K562 (cell line): ENCODE data around the gene RPS6KA4. TPM values are rescaled to one million over a fixed set of nuclear protein-coding genes. Genes with fewer than 3 reads are reported as not detected.

ENCODE experiments used
- ATAC-seq: fragments of 200-7000 bp; cut with Tn5 transposase; 3 replicates; pipeline ENCODE4 v1.9.1; 2020; ENCODE audit warnings: moderate library complexity
- BruUV-seq: library from RNA; stranded (reverse); fragments of 400-500 nt; replicated peaks from 2 replicates; lab custom pipeline; 2021; lab: Mats Ljungman, UMichigan
- CTCF ChIA-PET: fragments of 300-600 bp; formaldehyde crosslinking; extraction: SDS; loops from one replicate; lab custom pipeline; 2021; ENCODE audit warnings: low intra/inter-chr PET ratio; lab: Yijun Ruan, JAX
- POLR2A ChIA-PET: fragments of 300-600, 350-650 bp; sonication (Branson Sonifier 250); formaldehyde crosslinking; extraction: SDS; loops from one replicate; lab custom pipeline; 2021; ENCODE audit warnings: antibody characterized with exemption, inconsistent platforms; lab: Yijun Ruan, JAX
- DNase-seq, 4 experiments: peaks; one replicate each; pipeline versions ENCODE4 v3.0.0 to v3.0.0-alpha.2; 2011 to 2018; ENCODE audit warnings: low spot score in 3 of 4, mixed read lengths in 3 of 4; ENCODE audit errors: extremely low read depth in 1 of 4
- FAIRE-seq: peaks from 2 replicates; lab custom pipeline; 2011; peaks lifted over from hg19 to GRCh38; lab: Jason Lieb, UNC
- H2AFZ ChIP-seq: 2 replicates; pipeline ENCODE4 v1.6.0; 2011; ENCODE audit warnings: low read depth, low read length, control low read depth, inconsistent platforms
- H3K27ac ChIP-seq: fragments of 200-600 bp; 3 replicates; pipeline ENCODE4 v1.8.0; 2011; ENCODE audit warnings: low read depth, mild to moderate bottlenecking, control low read depth, inconsistent platforms, low read length, moderate library complexity, mixed read lengths; ENCODE audit errors: extremely low read depth
- H3K27me3 ChIP-seq, 2 experiments: fragments of 300-600 bp in 1 of 2; 2 replicates in 1 of 2; 3 replicates in 1 of 2; pipeline versions ENCODE4 v1.6.0 to v1.8.0; 2011; ENCODE audit warnings: inconsistent platforms in 2 of 2, low read length in 2 of 2, mild to moderate bottlenecking in 1 of 2, mixed read lengths in 1 of 2, moderate library complexity in 1 of 2; ENCODE audit not compliant: control insufficient read depth in 2 of 2, insufficient read depth in 2 of 2
- H3K36me3 ChIP-seq: fragments of 300-600 bp; 3 replicates; pipeline ENCODE4 v1.8.0; 2011; ENCODE audit warnings: mild to moderate bottlenecking, low read length, inconsistent platforms; ENCODE audit not compliant: control insufficient read depth, insufficient read depth
- H3K4me1 ChIP-seq, 2 experiments: fragments of 200-600 bp in 1 of 2; replicated peaks in 1 of 2; 2 replicates in 1 of 2; 3 replicates in 1 of 2; pipeline versions ENCODE4 v1.5.1 to v1.8.0; 2011; ENCODE audit warnings: inconsistent platforms in 2 of 2, low read length in 2 of 2, mild to moderate bottlenecking in 1 of 2, mixed read lengths in 1 of 2, moderate library complexity in 1 of 2; ENCODE audit not compliant: control insufficient read depth in 2 of 2, insufficient read depth in 2 of 2
- H3K4me2 ChIP-seq: 2 replicates; pipeline ENCODE4 v1.6.1; 2011; ENCODE audit warnings: low read length, control low read depth, inconsistent platforms, mixed read lengths; ENCODE audit not compliant: insufficient read depth
- H3K4me3 ChIP-seq: fragments of 200-600 bp; sonication (generic), shearing (Covaris generic); 2 replicates; pipeline ENCODE4 v1.5.1; 2016; ENCODE audit warnings: control low read depth, inconsistent platforms
- H3K79me2 ChIP-seq: fragments of 200-600 bp; 3 replicates; pipeline ENCODE4 v1.8.0; 2011; ENCODE audit warnings: low read length, inconsistent platforms; ENCODE audit not compliant: control insufficient read depth, insufficient read depth
- H3K9ac ChIP-seq, 2 experiments: 2 replicates each; pipeline versions ENCODE4 v1.6.0 to v1.6.1; 2011; ENCODE audit warnings: low read depth in 2 of 2, low read length in 2 of 2, control low read depth in 1 of 2, inconsistent platforms in 1 of 2, mild to moderate bottlenecking in 1 of 2, mixed read lengths in 1 of 2; ENCODE audit not compliant: insufficient read depth in 1 of 2
- H3K9me1 ChIP-seq: one replicate; pipeline ENCODE4 v1.6.0; 2011; ENCODE audit warnings: inconsistent platforms, mild to moderate bottlenecking, low read length, moderate library complexity; ENCODE audit not compliant: control insufficient read depth, insufficient read depth
- H3K9me3 ChIP-seq: replicated peaks from 2 replicates; pipeline ENCODE4 v1.5.1; 2011; ENCODE audit warnings: low read depth, low read length, inconsistent platforms; ENCODE audit not compliant: control insufficient read depth, insufficient read depth
- H4K20me1 ChIP-seq: replicated peaks from 2 replicates; pipeline ENCODE4 v1.6.1; 2011; ENCODE audit warnings: low read length, inconsistent platforms, mixed read lengths; ENCODE audit not compliant: control insufficient read depth, insufficient read depth
- ELF4 ChIP-seq: fragments of 450-650 bp; formaldehyde crosslinking; IDR thresholded peaks from 2 replicates; pipeline ENCODE4 v1.4.0; 2022; ENCODE audit warnings: missing genetic modification characterization
- HDAC1 ChIP-seq, 2 experiments: fragments of 450-650 bp; IDR thresholded peaks; 2 replicates each; pipeline ENCODE4 v1.6.1; 2016 to 2017; ENCODE audit warnings: inconsistent platforms in 1 of 2, mild to moderate bottlenecking in 1 of 2, moderate library complexity in 1 of 2
- IRF1 ChIP-seq: sonication (generic); formaldehyde crosslinking; IDR thresholded peaks from 2 replicates; pipeline ENCODE4 v1.8.0; 2022; ENCODE audit warnings: missing genetic modification reagents, mild to moderate bottlenecking, borderline replicate concordance
- TSC22D4 ChIP-seq: fragments of 450-650 bp; IDR thresholded peaks from 2 replicates; pipeline ENCODE4 v1.6.1; 2016; ENCODE audit warnings: missing genetic modification characterization, missing biosample characterization, control low read depth
- WGBS: fragments of 100-300 bp; shearing (Covaris generic); methylation state at CpG from one replicate; pipeline ENCODE4 v1.1.6; 2016; ENCODE audit warnings: low coverage, mixed read lengths; ENCODE audit not compliant: insufficient coverage; ENCODE audit errors: missing lambda C conversion rate; 5-methylcytosine and 5-hydroxymethylcytosine counted together
- in situ Hi-C: fragments of 300-500 bp; cut with MboI; formaldehyde crosslinking; loops from 4 replicates; pipeline ENCODE4 v1.15.0; 2018; ENCODE audit warnings: inconsistent platforms, mixed read lengths
- intact Hi-C: fragments of 100-400 bp; cut with micrococcal nuclease; formaldehyde crosslinking; loops from 2 replicates; pipeline ENCODE4 v1.14.2; 2022
- polyA plus RNA-seq, 8 experiments: library from polyadenylated mRNA; depleted of rRNA in 4 of 8; stranded (reverse) in 5 of 8; unstranded in 3 of 8; fragments of >200 nt; fragmentation: Nextera tagmentation in 2 of 8; fragmentation: Illumina TruSeq in 1 of 8; extraction: Ambion mirVana in 2 of 8; extraction: Trizol in 1 of 8; gene quantifications; 2 replicates each; pipeline versions ENCODE4 v1.2.1 to v1.2.3, GENCODE V29; 2011 to 2014; ENCODE audit warnings: inconsistent platforms in 1 of 8, missing spikeins in 1 of 8
- total RNA-seq, 7 experiments: library from RNA; depleted of rRNA in 6 of 7; stranded (reverse); fragments of >200 nt in 6 of 7; fragmentation: Illumina TruSeq in 2 of 7; extraction: Trizol in 2 of 7; gene quantifications; 2 replicates each; pipeline versions ENCODE4 v1.2.1 to v1.2.3, GENCODE V29; 2011 to 2021; ENCODE audit warnings: low replicate concordance in 1 of 7
- TF ChIP-seq, protein P1 (sequence below): fragments of 450-650 bp; formaldehyde crosslinking; IDR thresholded peaks from 2 replicates; pipeline ENCODE4 v1.4.0; 2022; ENCODE audit warnings: missing genetic modification characterization

RPS6KA4 gene
- total and polyA plus RNA-seq, 9 of the 15 experiments (the other 6 are each of a cell fraction or from before 2014, with no cell fraction given) = 0.15 to 23.8 (median 9.8) TPM

GRCh38 chr11:64407630-64408029, 48.7 kb downstream of the RPS6KA4 start:
- FAIRE-seq = no peak
- BruUV-seq = no TSS peak
- Histone ChIP-seq H3K9ac (no peak overlapping the region), H3K4me3 (no peak overlapping the region), H3K79me2 (no peaks in the 10 kb centered on the region), H4K20me1 (no peaks in the 10 kb centered on the region), H3K9me3 (no peaks in the 10 kb centered on the region), H3K4me1 (no peaks in the 10 kb centered on the region; a peak in 1 of 5 replicates), H3K36me3 (no peaks in the 10 kb centered on the region), H3K9me1 (no peaks in the 10 kb centered on the region), H2AFZ (no peak overlapping the region), H3K4me2 (no peak overlapping the region), H3K27ac (no peak overlapping the region), H3K27me3 (peaks cover 20 to 34% of the 10 kb centered on the region in 2 experiments)
- ATAC-seq = no peak
- intact Hi-C loops (loop anchor here (5.0 kb wide), 1 partner anchor 50 kb away; the partner anchor contains the start of gene RPS6KA4), in situ Hi-C loops (no loop called here)
- POLR2A ChIA-PET = interaction anchor here (1.3 to 1.4 kb wide), 2 partner anchors 11 to 12 kb away, joined by 3 to 4 read pairs; no protein-coding TSS in a partner anchor
- CTCF ChIA-PET = no interaction called here
- DNase-seq = no peak
- peak in 1 of 2 experiments; percentile 18; a peak in 1 of 4 replicates for TF ChIP-seq HDAC1 (IDR thresholded peaks at IDR 0.05)
- TF ChIP-seq, protein P1, sequence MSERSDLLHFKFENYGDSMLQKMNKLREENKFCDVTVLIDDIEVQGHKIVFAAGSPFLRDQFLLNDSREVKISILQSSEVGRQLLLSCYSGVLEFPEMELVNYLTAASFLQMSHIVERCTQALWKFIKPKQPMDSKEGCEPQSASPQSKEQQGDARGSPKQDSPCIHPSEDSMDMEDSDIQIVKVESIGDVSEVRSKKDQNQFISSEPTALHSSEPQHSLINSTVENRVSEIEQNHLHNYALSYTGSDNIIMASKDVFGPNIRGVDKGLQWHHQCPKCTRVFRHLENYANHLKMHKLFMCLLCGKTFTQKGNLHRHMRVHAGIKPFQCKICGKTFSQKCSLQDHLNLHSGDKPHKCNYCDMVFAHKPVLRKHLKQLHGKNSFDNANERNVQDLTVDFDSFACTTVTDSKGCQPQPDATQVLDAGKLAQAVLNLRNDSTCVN (CRISPR knock-in tag) = peak; percentile 50; the same call in 1 of the 2 replicates
- TF ChIP-seq ELF4 = 0 out of 2 replicates have a peak, but pooled peaks have one; percentile 18
- no peak for TF ChIP-seq IRF1 (CRISPR knock-in tag)
- TF ChIP-seq TSC22D4 (tag) = peak; percentile 81; the same call in 1 of the 2 replicates
- WGBS = 66% methylated on average over 2 of the region's 2 CpGs
